HG03066 (cell line): ENCODE results near the gene COA4.
"Not testable (repeated sequence)": the region's sequence is repeated elsewhere in the genome, so short reads cannot be mapped to it uniquely, and the experiment has no call there.

ENCODE experiments used
- ATAC-seq: cut with Tn5 transposase; IDR thresholded peaks from one replicate; pipeline ENCODE4 v1.9.1; 2021; ENCODE audit warnings: low read depth; ENCODE audit not compliant: unreplicated experiment

The COA4 gene

DNA sequence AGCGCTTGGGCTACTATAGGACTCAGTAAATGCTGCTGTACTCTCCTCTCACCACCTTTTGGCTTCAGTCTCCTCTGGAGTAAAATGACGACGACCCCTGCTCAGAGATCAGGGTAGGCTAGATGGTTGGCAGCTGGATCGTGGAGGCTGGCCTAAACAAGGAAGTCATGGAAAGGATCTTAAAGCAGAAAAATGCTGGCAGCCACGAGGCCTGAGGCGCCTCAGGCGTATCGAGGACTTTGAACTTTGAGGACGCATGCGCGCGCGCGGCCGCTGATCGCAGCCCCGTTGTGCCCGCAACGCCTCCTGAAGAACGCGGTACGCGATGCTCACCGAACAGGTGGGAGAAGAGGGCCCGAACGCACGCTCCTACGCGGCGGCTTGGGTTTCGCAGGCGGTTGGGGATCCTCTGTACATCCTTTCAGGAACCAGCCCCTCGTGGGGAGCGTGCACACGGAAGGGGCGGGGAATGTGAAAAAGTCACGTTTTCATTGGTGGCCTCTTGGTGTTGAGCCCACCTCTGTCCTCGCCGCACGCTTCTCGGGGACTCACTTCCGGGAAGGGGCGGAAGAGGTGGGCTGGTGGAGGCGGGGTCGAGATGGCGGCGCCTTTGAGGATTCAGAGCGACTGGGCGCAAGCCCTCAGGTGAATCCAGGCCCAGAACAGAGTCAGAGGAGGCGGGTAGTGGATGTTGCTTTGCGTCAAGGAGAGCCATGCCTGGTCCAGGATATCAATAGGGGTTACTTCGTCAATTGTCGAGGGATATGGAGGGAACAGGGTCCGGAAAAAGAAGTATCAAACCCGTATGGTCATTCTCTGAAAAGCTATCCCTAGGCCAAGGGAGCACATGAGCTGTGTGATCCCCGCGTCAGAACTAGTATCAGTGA, at the start of gene COA4, which contains the start of gene PAAF1:
Gene COA4, minus strand, starts transcription at position 423 of the 887 bp plus-strand sequence. CDS start 3,468 bp downstream, outside the sequence.
Gene PAAF1, plus strand, starts transcription at position 576 of the 887 bp plus-strand sequence. Its CDS starts 23 bp downstream, at position 599.
- ATAC-seq = peak; percentile 98

DNA sequence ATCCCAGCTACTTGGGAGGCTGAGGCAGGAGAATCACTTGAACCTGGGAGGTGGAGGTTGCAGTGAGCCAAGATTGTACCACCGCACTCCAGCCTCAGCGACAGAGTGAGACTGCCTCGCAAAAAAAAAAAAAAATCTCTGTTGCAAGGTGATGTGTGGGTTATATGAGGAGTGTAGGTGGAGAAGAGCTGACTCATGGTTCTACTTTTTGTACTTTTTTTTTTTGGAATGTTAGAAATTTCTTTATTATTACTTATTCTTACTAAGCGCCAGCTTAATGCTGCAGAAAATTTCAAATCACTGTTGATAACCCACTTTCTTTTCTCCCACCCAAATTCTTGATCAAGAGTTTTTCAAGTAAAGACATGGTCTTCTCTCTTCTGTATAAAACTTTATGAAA, 44.5 kb upstream of the COA4 start:
- no peak for ATAC-seq

DNA sequence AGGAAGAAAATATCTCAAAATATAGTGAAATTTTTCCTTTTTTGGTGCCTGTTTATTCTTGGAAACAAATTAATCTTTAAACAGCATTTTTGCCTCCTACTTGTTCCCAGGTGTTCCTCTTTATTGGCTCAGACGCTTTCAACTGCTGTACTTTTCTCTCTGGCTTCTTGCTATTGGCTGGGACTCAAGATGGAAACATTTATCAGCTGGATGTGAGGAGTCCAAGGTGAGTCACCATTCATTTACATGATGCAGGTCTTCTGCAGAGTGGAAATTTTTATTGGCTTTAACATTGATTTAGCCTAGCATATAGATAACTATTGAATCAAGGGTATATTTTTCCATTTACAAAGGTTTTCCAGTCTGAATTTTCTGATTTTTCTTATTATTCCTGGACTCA, 39.8 kb upstream of the COA4 start:
- ATAC-seq = no peak

GRCh38 chr11:73914284-73914683, 37.6 kb upstream of the COA4 start:
- no peak for ATAC-seq

DNA sequence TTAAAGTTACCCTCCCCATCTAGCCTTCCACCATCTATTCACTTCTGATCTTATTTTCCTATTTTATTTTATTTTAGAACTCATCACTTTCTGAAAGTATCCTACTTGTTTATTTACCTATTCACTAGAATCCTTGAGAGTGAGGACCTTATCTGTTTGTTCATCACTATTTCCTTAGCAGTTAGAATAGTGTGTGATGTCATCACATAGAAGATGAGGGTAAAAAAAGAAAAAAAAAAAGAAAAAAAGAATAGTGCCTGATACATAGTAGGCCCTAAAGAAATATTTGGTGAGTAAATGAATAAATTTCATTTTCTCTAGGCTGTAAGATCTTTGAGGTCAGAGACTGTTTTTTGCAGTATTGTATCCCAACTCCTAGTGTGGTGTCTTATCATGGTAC, 36.8 kb upstream of the COA4 start:
- ATAC-seq = no peak

- no peak for ATAC-seq
Measured at GRCh38 chr11:73912026-73912425, 35.4 kb upstream of the COA4 start.

GRCh38 chr11:73907191-73907590, 30.5 kb upstream of the COA4 start:
- no peak for ATAC-seq

DNA sequence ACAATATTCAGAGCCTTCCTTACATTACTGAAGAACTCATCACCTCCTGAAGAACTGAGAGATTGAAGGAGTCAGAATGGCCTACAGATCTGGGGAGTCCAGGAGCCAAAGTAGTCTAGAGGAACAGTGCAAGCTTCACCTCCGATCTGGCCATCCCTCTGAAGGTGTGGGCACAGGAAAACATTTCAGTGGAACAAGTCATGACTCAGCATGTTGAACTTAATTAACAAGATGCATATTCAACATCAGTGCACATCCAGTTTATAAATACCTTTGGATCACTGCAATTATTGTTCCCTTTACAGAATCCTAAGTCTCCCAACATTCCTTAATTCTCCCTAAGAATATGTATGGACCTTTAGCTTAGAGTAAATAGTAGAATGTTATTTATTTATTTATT, 25.7 kb upstream of the COA4 start:
- no peak for ATAC-seq

DNA sequence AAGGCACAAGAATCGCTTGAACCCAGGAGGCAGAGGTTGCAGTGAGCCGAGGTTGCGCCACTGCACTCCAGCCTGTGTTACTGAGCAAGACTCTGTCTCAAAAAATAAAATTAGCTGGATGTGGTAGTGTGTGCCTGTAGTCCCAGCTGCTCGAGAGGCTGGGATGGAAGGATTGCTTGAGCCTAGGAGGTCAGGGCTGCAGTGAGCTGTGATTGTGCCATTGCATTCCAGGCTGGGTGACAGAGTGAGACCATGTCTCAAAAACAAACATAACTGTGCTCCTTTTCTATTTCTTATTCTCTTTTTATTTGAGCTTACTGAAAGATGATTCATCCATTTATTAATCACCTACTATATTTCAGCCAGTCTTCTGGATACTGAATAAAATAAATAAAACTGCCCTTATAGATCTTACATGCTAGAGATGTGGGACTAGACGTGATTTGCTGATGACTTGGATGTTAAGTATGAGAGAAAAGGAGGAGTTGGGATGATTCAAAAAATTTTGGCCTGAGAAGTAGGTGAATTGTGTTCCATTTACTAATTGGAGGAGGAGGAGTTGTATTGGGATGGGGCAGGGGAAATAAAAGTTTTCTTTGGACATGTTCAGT, 18.2 kb upstream of the COA4 start:
- no peak for ATAC-seq

- ATAC-seq = no peak
Measured at GRCh38 chr11:73893041-73893440, 16.4 kb upstream of the COA4 start.

- no peak for ATAC-seq
Measured at GRCh38 chr11:73889536-73889935, 12.9 kb upstream of the COA4 start.

DNA sequence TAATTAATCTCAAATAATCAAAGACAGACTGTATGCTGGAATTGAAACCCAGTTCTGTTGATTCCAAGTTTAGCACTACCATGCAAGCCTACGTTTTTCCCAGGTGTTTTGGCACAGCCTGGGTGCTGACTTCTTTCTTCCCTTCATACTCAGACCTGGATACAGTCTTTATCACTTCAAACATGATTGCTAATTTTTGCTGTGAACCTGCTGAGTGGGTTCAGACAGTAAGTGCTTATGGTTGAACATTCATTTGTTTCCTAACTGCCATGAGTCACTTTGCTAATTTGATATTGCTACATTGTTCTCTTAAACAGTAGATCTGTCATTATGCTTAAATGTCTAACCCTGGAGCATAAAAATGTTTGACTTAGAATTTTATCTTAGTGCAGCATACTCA, 12.4 kb upstream of the COA4 start:
- no peak for ATAC-seq

DNA sequence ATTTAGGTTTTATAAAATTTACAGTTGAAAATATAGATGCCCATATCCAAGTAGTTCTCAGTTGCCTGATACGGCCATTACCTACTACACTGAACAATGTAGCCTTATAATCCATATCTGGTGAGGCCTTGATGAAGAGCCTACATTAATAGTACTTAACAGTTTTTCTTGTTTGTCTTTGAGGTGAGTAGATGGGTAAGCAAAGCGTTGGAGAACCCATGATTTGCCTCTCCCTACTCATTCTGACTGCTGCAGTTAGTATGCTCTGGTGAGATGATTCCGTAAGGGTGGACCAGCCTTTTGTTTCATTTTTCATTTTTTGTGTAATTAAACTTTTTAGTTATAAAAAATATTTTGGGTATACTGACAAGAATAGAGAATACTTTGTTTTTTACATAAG, 11.6 kb upstream of the COA4 start:
- no peak for ATAC-seq

DNA sequence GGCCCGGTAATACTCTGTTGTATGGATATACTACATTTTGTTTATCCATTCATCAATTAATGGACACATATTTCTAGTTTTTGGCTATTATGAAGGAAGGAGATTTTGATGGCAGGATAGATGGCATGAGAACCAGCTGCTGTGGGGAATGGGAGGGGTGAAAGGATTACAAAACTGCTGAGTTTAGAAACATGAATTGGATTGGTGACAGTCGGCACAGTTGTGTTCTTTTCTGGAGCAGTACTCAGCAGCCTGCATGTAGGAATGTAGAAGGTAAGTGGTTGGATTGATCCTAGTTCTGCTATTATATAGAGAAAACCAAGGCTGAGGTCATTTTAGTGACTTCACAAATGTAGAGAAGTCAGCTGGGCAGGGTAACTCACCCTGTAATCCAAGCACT, 7.2 kb upstream of the COA4 start:
- ATAC-seq = no peak

DNA sequence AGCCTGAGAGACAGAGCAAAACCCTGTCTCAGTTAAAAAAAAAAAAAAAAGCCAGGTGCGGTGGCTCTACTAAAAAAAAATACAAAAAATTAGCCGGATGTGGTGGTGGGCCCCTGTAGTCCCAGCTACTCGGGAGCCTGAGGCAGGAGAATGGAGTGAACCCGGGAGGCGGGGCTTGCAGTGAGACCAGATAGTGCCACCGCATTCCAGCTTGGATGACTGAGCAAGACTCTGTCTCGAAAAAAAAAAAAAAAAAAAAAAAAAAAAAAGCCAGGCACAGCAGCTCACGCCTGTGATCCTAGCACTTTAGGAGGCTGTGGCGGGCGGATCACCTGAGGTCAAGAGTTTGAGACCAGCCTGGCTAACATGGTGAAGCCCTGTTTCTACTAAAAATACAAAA, 3.8 kb upstream of the COA4 start:
- not testable (repeated sequence) for ATAC-seq

- no peak for ATAC-seq
Measured at GRCh38 chr11:73878771-73879170, 2.1 kb upstream of the COA4 start.

GRCh38 chr11:73875840-73876239, 806 bp downstream of the COA4 start:
- ATAC-seq = no peak

GRCh38 chr11:73875380-73875779, 1.3 kb downstream of the COA4 start:
- no peak for ATAC-seq

DNA sequence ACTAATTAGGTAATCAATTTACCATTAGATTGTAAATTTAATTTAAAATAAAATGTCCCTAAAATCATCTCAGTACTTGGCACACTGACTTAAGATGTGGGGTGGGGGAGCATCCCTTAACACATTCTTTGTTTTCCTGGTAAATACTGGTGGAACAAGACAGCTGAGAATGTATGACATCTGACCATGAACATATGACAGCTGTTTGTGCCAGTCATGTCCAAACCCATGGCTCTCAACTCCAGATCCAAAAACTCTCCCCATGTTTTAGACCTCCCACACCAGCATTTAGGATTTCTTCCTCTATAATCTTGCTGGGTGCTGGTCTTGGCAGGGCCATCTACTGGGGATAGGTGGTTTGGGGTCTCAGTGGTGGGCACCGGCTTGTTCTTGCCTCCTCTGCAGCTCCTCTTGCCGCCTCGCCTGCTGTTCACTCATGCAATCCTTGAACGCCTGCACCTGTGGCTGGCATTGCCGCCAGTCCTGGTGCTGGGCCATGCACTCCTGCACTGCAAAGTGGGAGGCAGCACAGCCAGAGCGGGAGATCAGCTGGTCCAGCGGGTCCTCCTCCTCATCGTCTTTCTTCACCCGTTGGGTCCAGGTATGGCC, 3.8 kb downstream of the COA4 start:
- no peak for ATAC-seq

DNA sequence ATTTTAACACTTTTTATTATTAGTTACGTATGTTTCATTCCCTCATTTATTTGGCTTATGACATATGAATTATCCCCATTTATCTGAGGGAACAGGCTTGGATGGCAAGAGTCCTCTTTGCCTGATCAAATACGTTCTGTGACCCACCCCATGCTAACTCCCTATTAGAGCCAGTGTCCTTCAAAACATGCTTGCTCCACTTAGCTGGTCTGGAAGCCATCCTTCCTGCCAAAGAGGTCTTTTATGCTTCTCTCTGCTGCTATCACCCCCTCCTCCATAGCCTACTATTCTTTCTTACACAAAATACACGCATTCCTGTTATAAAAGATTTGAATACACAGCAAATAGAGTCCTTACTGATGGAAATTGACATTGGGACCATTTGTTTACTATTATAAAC, 6.4 kb downstream of the COA4 start:
- no peak for ATAC-seq

- ATAC-seq = no peak
Measured at GRCh38 chr11:73869332-73869949, 7.2 kb downstream of the COA4 start.
